Liver (tissue), 3 donors: ENCODE data around the gene TASOR2.

ENCODE experiments used
- JUND ChIP-seq, 2 donors: IDR thresholded peaks; 2 replicates each; pipeline ENCODE4 v1.6.1; 2016; ENCODE audit warnings: antibody characterized with exemption in 2 of 2
- NR2F2 ChIP-seq: IDR thresholded peaks from 2 replicates; pipeline ENCODE4 v1.6.1; 2016; ENCODE audit warnings: antibody characterized with exemption
- RAD21 ChIP-seq, 2 donors: IDR thresholded peaks; 2 replicates each; pipeline ENCODE4 v1.6.1; 2016; ENCODE audit warnings: antibody characterized with exemption in 2 of 2, mild to moderate bottlenecking in 2 of 2
- REST ChIP-seq: IDR thresholded peaks from 2 replicates; pipeline ENCODE4 v1.6.1; 2016; ENCODE audit warnings: antibody characterized with exemption, mild to moderate bottlenecking
- SP1 ChIP-seq: IDR thresholded peaks from 2 replicates; pipeline ENCODE4 v1.6.1; 2018; ENCODE audit warnings: antibody characterized with exemption, mild to moderate bottlenecking
- TF ChIP-seq, protein P1 (sequence below): fragments of 150-350 bp; IDR thresholded peaks from 2 replicates; pipeline ENCODE4 v1.5.1; 2017; ENCODE audit warnings: improper control_type of control experiment, low read depth, low read length; ENCODE audit not compliant: missing input control
- TF ChIP-seq, protein P2 (sequence below): IDR thresholded peaks from 2 replicates; pipeline ENCODE4 v1.6.1; 2016; ENCODE audit warnings: antibody characterized with exemption
- TF ChIP-seq, protein P3 (sequence below): IDR thresholded peaks from 2 replicates; pipeline ENCODE4 v1.6.1; 2016; ENCODE audit warnings: antibody characterized with exemption
- donor health status: healthy.
- donor health status: healthy.

DNA sequence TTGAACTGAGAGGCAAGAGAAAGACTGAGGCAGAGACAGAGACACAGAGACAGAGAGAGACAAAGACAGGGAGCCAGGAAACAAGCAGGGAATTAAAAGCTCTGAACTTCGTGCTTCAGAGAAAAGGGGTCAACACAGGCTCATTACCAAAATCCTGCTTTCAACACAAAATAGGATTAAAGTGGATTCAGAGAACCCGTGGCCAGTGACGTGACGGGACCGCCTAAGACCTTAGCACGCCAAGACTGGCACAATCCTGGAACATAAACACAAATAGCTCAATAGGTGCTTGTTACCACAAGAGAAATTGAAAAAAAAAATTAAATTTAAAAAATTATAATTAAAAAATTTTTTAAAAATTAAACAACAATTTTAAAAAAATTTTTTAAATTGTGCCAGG lies 39.7 kb upstream of the TASOR2 start:
- TF ChIP-seq, protein P1, sequence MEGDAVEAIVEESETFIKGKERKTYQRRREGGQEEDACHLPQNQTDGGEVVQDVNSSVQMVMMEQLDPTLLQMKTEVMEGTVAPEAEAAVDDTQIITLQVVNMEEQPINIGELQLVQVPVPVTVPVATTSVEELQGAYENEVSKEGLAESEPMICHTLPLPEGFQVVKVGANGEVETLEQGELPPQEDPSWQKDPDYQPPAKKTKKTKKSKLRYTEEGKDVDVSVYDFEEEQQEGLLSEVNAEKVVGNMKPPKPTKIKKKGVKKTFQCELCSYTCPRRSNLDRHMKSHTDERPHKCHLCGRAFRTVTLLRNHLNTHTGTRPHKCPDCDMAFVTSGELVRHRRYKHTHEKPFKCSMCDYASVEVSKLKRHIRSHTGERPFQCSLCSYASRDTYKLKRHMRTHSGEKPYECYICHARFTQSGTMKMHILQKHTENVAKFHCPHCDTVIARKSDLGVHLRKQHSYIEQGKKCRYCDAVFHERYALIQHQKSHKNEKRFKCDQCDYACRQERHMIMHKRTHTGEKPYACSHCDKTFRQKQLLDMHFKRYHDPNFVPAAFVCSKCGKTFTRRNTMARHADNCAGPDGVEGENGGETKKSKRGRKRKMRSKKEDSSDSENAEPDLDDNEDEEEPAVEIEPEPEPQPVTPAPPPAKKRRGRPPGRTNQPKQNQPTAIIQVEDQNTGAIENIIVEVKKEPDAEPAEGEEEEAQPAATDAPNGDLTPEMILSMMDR, result no peak
- TF ChIP-seq JUND (IDR thresholded peaks at IDR 0.05) (no peak), REST (no peak), RAD21 (IDR thresholded peaks at IDR 0.05) (no peak), NR2F2 (no peak), SP1 (no peak)
- TF ChIP-seq, protein P2, sequence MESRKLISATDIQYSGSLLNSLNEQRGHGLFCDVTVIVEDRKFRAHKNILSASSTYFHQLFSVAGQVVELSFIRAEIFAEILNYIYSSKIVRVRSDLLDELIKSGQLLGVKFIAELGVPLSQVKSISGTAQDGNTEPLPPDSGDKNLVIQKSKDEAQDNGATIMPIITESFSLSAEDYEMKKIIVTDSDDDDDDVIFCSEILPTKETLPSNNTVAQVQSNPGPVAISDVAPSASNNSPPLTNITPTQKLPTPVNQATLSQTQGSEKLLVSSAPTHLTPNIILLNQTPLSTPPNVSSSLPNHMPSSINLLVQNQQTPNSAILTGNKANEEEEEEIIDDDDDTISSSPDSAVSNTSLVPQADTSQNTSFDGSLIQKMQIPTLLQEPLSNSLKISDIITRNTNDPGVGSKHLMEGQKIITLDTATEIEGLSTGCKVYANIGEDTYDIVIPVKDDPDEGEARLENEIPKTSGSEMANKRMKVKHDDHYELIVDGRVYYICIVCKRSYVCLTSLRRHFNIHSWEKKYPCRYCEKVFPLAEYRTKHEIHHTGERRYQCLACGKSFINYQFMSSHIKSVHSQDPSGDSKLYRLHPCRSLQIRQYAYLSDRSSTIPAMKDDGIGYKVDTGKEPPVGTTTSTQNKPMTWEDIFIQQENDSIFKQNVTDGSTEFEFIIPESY, result no peak
- TF ChIP-seq, protein P3, sequence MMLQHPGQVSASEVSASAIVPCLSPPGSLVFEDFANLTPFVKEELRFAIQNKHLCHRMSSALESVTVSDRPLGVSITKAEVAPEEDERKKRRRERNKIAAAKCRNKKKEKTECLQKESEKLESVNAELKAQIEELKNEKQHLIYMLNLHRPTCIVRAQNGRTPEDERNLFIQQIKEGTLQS, result no peak
